Kidney (tissue), 14 donors: ENCODE results near the gene FAM53B. TPM values are rescaled to one million over a fixed set of nuclear protein-coding genes. Genes with fewer than 3 reads are reported as not detected.
A peak's percentile ranks its signal among the peaks of the same experiment; 100 is the strongest.

Experiments
- DNase-seq, 5 donors: peaks; one replicate each; pipeline ENCODE4 v3.0.0-alpha.2; 2013 to 2020
- FAIRE-seq: peaks from 2 replicates; lab custom pipeline; 2012; peaks lifted over from hg19 to GRCh38; lab: Jason Lieb, UNC
- H3K27ac ChIP-seq, 2 donors: one replicate each; pipeline ENCODE4 v1.7.0; 2013; ENCODE audit warnings: low read depth in 2 of 2, low read length in 2 of 2, inconsistent platforms in 1 of 2
- H3K27me3 ChIP-seq: one replicate; pipeline ENCODE4 v1.7.1; 2013; ENCODE audit warnings: low read length, inconsistent platforms; ENCODE audit not compliant: control insufficient read depth, insufficient read depth
- H3K36me3 ChIP-seq, 3 donors: one replicate each; pipeline versions ENCODE4 v1.7.0 to v1.7.1; 2013; ENCODE audit warnings: low read length in 3 of 3, control low read depth in 1 of 3, inconsistent platforms in 1 of 3; ENCODE audit not compliant: insufficient read depth in 3 of 3, control insufficient read depth in 2 of 3
- H3K4me1 ChIP-seq, 3 donors: one replicate each; pipeline versions ENCODE4 v1.7.0 to v1.7.1; 2013; ENCODE audit warnings: low read length in 3 of 3, inconsistent platforms in 1 of 3, low read depth in 1 of 3; ENCODE audit not compliant: control insufficient read depth in 2 of 3, insufficient read depth in 2 of 3
- H3K4me3 ChIP-seq, 3 donors: one replicate each; pipeline versions ENCODE4 v1.7.0 to v1.8.1; 2013; ENCODE audit warnings: low read length in 3 of 3, control low read depth in 1 of 3, inconsistent platforms in 1 of 3
- H3K9ac ChIP-seq, 3 donors: one replicate each; pipeline versions ENCODE4 v1.7.0 to v1.7.1; 2013; ENCODE audit warnings: low read length in 3 of 3, control low read depth in 1 of 3, inconsistent platforms in 1 of 3
- H3K9me3 ChIP-seq, 3 donors: one replicate each; pipeline versions ENCODE4 v1.7.0 to v1.7.1; 2013; ENCODE audit warnings: low read length in 3 of 3, control low read depth in 1 of 3, inconsistent platforms in 1 of 3; ENCODE audit not compliant: control insufficient read depth in 2 of 3, insufficient read depth in 1 of 3
- intact Hi-C: fragments of 100-400 bp; cut with DNase I; formaldehyde crosslinking; loops from one replicate; pipeline ENCODE4 v1.11.1; 2022
- polyA plus RNA-seq: library from polyadenylated mRNA; stranded (reverse); fragments of 350-450 nt; fragmentation: Illumina TruSeq; extraction: RNeasy Lipid Tissue Mini Kit (QIAGEN cat#74804); gene quantifications from one replicate; pipeline ENCODE4 v1.2.3, GENCODE V29; 2014; ENCODE audit warnings: low read depth, low replicate concordance; ENCODE audit not compliant: insufficient read depth
- total RNA-seq: library from RNA; stranded (reverse); fragmentation: NEBNext Ultra II Directional; extraction: Animal tissue kit (Norgen Biotek cat#: 25700); gene quantifications from one replicate; pipeline ENCODE4 v1.2.1, GENCODE V29; 2021
- TF ChIP-seq, protein P1 (sequence below): IDR thresholded peaks from 3 replicates; pipeline ENCODE4 v1.5.1; 2012; ENCODE audit warnings: mild to moderate bottlenecking, moderate library complexity, borderline replicate concordance; ENCODE audit not compliant: insufficient read depth; ENCODE audit errors: extremely low read depth
- donor health status: control.
- donor health status: control.
- donor health status: control.
- donor health status: control.
- donor health status: control.
- donor health status: DM: yes; HTN: yes; CAD: no.
- donor health status: Normal renal cell carcinoma (clear cell type).

FAM53B gene
- total and polyA plus RNA-seq, 2 donors from 2014 or later = 11.8 to 30.0 TPM

DNA sequence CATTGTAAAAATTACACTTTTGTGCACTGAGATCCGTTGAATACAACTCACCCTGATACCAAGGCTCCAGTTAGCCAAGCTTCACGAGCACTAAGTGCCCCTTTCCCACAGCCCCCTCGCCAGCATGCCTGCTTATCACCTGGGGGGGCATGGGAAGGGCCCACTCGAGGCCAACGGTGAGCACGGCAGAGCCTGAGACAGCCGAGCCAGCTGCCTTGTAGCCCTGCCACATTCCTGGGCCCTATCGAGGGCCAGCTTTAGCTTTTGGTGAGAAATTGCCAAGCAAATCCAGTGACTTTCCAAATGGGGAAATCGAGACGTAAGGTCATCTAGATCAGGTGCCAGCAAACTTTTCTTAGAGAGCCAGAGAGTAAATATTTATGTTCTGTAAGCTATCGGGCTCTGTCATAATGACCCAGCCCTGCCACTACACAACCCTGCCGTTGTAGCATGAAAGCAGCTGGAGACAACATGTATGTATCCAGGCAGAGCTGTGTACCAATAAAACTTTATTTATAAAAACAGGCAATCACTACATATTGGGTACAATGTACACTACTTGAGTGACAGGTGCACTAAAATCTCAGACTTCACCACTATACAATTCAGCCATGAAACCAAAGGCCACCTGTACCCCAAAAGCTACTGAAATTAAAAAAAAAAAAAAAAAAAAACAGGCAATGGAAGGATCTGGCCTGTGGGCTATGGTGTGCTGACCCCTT lies 83.6 kb downstream of the FAM53B start:
- TF ChIP-seq, protein P1, sequence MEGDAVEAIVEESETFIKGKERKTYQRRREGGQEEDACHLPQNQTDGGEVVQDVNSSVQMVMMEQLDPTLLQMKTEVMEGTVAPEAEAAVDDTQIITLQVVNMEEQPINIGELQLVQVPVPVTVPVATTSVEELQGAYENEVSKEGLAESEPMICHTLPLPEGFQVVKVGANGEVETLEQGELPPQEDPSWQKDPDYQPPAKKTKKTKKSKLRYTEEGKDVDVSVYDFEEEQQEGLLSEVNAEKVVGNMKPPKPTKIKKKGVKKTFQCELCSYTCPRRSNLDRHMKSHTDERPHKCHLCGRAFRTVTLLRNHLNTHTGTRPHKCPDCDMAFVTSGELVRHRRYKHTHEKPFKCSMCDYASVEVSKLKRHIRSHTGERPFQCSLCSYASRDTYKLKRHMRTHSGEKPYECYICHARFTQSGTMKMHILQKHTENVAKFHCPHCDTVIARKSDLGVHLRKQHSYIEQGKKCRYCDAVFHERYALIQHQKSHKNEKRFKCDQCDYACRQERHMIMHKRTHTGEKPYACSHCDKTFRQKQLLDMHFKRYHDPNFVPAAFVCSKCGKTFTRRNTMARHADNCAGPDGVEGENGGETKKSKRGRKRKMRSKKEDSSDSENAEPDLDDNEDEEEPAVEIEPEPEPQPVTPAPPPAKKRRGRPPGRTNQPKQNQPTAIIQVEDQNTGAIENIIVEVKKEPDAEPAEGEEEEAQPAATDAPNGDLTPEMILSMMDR = no peak
- H3K4me3 ChIP-seq = no peak overlapping the region
- H3K9me3 ChIP-seq = no peaks in the 10 kb centered on the region
- intact Hi-C loops = no loop called here
- no peak overlapping the region for H3K27ac ChIP-seq
- no peak for DNase-seq
- H3K27me3 ChIP-seq = no peaks in the 10 kb centered on the region
- H3K4me1 ChIP-seq = peaks cover 0 to 9% (median 0%) of the 10 kb centered on the region in 3 donors
- FAIRE-seq = no peak
- no peak overlapping the region for H3K9ac ChIP-seq
- peaks cover 3 to 4% (median 3%) of the 10 kb centered on the region in 3 donors for H3K36me3 ChIP-seq

DNA sequence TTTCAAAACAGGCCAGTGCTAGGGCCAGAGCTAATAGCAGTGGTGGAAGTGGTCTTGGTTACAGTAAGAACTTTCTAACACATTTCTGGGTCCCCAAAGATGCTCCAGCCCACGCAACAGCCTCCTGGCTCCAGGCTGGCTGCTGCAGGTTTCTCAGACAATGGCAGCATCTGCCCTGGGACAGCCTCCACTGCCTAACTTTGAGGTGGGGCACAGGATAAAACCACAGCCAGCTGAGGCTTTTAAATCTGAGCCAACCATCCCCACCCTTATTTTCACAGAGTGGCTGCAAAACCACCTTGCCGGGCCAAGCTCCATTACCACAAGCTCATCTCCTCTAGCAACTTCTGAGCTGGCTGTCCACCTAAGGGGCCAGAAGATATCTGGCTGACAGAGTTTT lies 84.8 kb downstream of the FAM53B start:
- Histone ChIP-seq H3K9me3 (no peaks in the 10 kb centered on the region), H3K27me3 (no peaks in the 10 kb centered on the region), H3K9ac (no peak overlapping the region), H3K27ac (no peak overlapping the region), H3K4me3 (no peak overlapping the region), H3K4me1 (peaks cover 0 to 12% (median 0%) of the 10 kb centered on the region in 3 donors), H3K36me3 (peaks cover 0 to 3% (median 2%) of the 10 kb centered on the region in 3 donors)
- intact Hi-C loops = no loop called here
- TF ChIP-seq, protein P1 = no peak
- FAIRE-seq = no peak
- no peak for DNase-seq

DNA sequence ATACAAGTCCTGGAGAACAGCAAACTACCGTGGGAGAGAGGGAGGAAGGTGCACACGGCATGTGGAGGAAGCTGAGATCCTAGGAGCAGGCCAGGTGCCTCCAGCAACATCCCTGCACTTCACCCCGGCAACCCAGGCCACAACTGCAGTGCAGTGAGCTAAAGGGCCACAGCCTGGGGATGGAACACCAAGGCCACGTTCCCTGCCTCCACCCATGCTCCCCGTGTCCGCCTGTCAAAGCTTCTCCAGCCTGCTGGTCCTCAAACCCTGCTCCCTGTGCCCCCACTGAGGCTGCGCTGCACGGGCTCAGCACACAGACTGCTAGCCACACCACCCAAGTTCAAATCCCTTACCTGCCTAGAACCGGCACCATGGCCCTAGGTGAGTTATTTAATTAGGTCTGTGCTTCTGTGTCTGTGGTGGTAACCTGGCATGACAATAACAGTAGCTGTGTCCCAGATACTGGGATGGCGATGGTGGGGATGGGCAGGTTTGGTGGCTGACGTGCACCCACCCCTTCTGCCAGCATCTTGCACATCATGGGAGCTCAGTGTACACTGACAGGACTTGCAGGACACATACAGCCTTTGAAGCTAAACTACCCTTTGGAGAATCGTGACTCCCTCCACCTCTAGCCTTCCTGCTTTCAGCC lies 85.5 kb downstream of the FAM53B start:
- H3K9me3 ChIP-seq = no peaks in the 10 kb centered on the region
- TF ChIP-seq, protein P1 = no peak
- H3K36me3 ChIP-seq = peaks cover 0 to 3% (median 2%) of the 10 kb centered on the region in 3 donors
- FAIRE-seq = no peak
- H3K4me1 ChIP-seq = peaks cover 0 to 17% (median 5%) of the 10 kb centered on the region in 3 donors
- no peak overlapping the region for H3K9ac ChIP-seq
- no peak overlapping the region for H3K4me3 ChIP-seq
- no peak overlapping the region for H3K27ac ChIP-seq
- H3K27me3 ChIP-seq = no peaks in the 10 kb centered on the region
- intact Hi-C loops = no loop called here
- peak in 1 of 5 donors; percentile 46 for DNase-seq
